ENCODE data around the gene SLC38A5.
A peak's percentile ranks its signal among the peaks of the same experiment; 100 is the strongest.
"Not testable (repeated sequence)": the region's sequence is repeated elsewhere in the genome, so short reads cannot be mapped to it uniquely, and the experiment has no call there.

The SLC38A5 gene

DNA sequence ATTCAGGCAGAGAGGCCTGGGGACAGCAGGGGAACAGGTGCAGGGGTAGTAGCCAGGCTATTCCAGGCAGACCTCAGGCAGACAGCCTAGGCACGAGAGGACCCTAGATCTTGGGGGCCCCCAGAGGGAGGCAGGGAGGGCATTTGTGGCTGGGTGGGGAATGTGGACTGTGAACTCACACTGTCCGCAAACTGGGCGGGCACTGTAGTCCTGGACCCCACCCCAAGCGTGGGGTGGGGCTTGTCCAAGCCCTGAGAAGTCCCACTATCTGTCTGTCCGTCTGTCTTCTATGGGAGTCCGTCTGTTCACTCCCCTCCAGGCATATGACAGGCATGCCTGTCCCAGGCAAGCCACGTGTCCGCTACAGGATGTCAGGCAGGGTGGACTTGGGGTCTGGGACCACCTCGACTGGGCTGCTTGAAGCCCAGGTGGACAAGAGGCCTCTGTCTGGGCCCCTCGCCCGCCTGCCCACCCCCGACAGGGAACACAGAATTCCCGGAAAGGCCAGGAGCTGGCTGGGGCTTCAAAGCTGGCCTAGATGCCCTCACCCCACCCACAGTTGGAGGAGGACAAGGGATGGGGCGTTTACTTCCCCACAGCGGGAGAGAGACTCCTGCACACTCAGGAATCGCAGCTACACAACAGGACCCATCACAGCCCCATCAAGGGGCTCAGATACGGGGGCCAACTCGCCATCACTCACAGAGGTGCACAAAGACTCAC lies at the start of gene SLC38A5:
Gene SLC38A5, minus strand, starts transcription at position 151 of the 723 bp plus-strand sequence. CDS start 2,336 bp downstream, outside the sequence.
- DNase-seq (ENCODE audit: low read depth in 2 of 2) = no peak

DNA sequence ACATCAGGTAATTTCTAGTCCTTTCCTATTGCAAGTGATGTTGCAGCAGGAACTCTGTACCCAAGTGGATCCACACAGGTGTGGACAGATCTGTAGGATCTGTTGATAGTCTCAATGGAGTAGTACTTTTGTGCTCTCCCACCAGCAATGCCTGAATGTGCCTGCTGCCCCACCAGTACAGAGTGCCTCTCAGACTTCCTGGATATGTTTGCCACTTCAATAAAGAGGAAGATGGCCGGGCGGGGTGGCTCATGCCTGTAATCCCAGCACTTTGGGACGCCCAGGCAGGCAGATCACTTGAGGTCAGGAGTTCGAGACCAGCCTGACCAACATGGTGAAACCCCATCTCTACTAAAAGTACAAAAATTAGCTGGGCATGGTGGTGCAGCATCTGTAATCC lies 49.4 kb upstream of the SLC38A5 start:
- DNase-seq (ENCODE audit: low read depth in 2 of 2) = not testable (repeated sequence)

DNA sequence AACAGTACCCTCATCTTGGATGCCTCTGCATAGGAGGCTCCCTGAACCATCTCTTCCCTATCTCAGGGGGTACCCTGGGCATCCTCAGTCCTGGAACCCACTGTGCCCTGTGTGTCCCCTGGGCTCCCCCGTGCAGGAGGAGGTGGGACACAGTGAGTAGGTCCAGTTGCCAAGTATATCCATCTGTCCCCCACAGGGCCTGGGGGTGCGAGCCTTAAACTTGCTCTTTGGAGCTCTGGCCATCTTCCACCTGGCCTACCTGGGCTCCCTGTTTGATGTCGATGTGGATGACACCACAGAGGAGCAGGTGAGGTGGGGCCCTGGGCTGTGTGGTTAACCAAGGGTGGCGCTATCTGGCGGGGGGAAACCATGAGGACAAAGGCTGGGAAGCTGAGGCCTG lies 46.9 kb upstream of the SLC38A5 start:
- no peak for DNase-seq (ENCODE audit: low read depth in 2 of 2)

DNA sequence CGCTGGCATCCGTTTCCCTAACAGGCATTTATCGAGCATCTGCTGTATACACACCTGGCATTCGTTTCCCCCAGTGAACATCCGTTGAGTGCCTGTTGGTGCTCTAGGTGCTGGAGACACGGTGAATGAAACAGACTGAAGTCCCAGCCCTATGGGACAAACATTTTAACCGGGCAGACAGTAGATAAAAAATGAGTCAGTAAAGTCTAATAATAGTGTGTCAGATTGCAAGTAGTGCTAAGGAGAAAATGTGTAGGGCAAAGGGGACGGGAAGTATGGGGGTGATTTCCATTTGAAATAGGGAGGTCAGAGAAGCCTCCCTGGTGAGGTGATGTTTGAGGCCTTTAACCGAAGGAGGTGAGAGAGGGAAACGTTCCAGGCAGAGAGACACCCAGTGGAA lies 46.2 kb upstream of the SLC38A5 start:
- no peak for DNase-seq (ENCODE audit: low read depth in 2 of 2)

DNA sequence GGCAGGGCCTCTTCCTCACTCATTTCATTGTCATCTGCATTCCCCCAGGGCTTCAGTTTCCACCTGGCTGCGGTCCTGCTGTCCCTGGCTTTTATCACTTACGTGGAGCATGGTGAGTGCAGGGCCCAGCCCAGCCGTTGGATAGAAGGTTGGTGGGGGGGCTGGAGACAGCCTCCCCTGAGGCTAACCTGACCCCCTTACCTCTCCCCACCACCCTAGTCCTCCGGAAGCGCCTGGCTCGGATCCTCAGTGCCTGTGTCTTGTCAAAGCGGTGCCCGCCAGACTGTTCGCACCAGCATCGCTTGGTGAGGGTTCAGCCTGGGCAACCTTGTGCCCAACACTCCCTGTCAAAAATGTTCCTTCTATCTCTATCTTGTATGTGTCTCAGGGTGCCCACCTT lies 45.8 kb upstream of the SLC38A5 start:
- DNase-seq (ENCODE audit: low read depth in 2 of 2) = no peak

DNA sequence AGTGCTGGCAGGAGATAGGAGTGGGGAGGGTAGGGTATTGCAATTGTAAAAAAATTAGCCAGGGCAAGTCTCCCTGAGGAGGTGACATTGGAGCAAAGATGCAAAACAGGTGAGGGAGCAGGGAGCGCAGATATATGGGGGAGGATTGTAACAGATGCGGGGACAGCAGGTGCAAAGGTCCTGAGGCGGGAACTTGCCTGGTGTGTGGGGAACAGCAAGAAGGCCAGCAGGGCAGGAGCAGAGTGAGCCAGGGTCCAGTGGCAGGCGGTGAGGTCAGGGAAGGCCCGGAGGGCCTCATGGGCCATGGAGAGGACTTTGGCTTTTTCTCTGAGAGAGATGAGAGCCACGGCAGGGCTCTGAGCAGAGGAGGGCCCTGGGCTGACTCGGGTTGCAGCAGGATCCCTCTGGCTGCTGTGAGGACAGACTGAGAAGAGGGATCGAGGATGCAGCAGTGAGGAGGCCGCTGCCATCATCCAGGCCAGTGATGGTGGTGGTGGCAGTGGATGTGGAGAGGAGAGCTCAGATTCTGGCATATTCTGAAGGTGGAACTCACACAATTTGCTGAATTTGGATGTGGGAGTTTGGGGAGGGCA lies 44.9 kb upstream of the SLC38A5 start:
- no peak for DNase-seq (ENCODE audit: low read depth in 2 of 2)

DNA sequence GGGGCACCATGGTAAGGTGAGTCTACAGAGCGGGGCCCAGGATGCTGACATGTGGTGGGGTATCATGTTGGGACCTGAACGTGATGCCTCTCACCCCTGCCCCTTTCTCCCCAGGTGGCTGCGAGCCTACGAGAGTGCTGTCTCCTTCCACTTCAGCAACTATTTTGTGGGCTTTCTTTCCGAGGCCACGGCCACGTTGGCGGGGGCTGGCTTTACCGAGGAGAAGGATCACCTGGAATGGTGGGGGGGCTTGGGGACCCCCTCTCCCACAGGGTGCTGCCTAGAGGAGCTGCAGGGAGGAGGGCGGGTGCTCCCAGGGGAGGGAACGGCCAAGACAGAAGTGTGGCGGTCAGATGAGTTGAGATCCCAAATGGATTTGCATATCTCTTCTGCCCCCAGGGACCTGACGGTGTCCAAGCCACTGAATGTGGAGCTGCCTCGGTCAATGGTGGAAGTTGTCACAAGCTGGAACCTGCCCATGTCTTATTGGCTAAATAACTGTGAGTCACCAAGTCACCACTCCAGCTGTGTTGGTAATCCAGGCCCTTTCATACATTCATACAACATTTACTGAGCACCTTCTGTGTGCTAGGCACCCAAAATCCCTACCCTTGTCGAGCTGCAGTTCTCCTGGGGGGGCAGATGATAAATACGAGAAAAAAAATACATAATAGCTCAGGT lies 44.2 kb upstream of the SLC38A5 start:
- DNase-seq (ENCODE audit: low read depth in 2 of 2) = no peak

DNA sequence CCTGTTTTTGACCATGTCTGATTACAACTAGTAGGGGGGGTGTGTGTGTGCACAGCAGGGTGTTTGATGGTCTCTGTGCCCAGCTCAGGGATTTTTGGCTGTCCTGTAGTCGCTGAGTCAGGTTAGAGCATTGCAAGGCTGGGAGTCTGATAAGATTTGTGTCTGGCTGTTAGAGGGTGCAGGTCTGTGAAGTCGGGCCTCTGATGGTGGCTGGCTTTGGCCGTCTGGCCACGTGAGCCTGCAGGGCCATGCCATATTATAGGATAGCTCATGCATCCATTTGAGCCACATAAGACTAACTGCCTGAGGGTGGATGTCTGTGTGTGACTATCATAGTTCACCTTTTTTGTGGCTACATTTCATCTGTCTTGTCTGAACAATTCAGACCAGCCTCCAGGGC lies 43.6 kb upstream of the SLC38A5 start:
- DNase-seq (ENCODE audit: low read depth in 2 of 2) = no peak

DNA sequence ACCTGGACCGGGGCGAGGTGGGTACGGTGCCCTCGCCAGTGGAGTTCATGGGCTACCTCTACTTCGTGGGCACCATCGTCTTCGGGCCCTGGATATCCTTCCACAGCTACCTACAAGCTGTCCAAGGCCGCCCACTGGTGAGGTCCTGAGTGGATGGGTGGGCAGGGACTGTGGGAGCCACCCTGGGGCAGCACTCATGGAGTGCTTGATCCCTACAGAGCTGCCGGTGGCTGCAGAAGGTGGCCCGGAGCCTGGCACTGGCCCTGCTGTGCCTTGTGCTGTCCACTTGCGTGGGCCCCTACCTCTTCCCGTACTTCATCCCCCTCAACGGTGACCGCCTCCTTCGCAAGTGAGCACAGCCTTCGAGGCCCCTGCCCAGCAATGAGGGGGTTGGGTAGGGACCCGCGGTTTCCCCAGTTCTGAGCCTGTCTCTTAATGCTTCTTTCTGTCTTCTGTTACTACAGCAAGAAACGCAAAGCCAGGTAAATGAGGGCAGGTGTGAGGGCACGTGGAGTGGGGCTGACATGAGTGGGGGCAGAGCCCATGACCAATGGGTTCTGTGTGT lies 42.4 kb upstream of the SLC38A5 start:
- DNase-seq (ENCODE audit: low read depth in 2 of 2) = no peak

DNA sequence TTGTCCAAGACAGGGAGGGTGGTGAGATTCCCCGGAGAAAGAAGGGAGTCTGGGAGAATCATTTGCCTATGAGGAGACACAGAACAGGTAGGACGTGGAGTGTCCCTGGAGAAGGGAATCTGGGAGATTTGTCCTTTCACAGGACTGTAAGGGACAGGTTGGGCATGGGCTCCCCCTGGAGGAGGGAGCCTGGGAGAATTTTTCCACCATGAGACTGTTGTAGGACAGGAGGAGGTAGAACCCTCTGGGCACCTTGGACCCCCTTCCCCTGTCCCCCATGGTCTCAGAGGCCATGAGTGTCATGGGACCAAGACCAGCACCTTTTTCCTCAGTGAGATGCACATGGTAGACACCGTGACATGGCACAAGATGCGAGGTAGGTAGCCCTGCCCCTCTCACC lies 41.5 kb upstream of the SLC38A5 start:
- no peak for DNase-seq (ENCODE audit: low read depth in 2 of 2)

DNA sequence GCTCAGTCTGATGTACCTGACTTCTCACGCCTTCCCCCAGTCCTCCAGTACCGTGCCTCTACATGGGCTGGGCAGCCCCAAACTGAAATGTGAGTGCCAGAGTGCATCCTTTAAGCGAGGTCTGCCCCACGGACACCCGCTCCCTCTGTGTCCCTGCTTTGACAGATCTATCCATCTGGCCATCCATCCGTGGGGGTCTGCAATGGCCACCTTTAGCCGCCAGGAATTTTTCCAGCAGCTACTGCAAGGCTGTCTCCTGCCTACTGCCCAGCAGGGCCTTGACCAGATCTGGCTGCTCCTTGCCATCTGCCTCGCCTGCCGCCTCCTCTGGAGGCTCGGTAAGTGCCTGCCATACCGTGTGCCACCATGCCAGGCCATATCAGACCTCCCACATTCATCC lies 39.6 kb upstream of the SLC38A5 start:
- DNase-seq (ENCODE audit: low read depth in 2 of 2) = no peak

DNA sequence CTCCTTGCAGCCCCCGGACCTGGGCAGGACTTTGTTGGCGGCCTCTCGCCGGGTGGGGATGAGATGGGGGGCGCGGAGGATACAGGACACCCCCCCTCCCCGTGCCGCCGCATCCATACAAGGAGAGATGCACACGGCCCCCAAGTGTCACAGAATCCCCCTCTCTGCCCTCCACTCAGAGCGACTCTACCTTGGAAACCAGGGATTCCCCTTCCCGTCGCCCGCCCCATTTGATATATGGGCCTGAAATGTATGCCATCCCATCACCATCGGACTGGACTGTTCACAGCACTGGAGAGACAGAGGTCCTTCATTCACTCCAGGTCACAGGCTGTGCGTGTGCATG lies 39.2 kb upstream of the SLC38A5 start:
- no peak for DNase-seq (ENCODE audit: low read depth in 2 of 2)

DNA sequence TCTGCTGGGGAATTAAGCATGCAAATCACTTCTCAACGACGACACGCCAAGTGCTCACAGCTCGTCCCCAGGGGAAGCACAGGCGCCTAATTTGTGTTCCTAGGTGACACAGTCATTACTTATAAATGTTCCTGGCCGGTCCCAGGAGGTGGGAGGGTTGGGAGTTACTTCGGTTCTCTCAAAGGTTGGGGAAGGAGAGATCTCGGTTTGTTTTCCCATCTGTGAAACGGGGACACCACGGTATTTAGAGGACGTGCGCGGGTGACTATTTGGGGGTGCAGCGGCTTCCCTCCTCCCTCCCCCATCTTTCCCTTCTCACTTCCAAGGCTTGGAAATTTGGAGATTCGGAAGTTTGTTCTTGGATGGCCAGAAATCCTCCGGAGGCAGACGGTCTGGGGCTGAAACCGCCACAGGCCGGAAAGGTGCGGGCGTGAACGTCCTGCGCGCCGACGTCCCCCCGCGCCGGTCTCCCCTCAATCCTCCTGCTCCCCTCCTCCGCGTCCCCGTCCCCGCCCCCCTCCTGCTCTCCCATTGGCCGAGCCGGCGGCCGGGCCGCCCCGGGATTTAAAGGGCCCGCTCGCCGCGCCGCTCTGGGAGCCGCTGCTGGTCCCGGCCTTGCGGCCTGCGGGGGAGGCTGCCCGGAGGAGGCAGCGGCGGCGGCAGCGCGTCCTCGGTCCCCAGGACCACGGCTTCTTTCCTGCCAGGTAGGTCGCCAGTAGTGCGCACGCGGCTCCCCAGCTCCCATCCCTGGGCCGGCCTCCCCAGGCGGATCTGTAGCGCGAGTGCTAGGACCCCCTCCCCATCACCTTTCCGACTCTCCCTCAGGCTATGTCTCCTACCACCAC lies 38.6 kb upstream of the SLC38A5 start, which contains the start of gene PORCN:
Gene PORCN, plus strand, starts transcription at position 593 of the 845 bp plus-strand sequence. CDS start 829 bp downstream, outside the sequence.
- peak; percentile 58 to 63 for DNase-seq (ENCODE audit: low read depth in 2 of 2)

DNA sequence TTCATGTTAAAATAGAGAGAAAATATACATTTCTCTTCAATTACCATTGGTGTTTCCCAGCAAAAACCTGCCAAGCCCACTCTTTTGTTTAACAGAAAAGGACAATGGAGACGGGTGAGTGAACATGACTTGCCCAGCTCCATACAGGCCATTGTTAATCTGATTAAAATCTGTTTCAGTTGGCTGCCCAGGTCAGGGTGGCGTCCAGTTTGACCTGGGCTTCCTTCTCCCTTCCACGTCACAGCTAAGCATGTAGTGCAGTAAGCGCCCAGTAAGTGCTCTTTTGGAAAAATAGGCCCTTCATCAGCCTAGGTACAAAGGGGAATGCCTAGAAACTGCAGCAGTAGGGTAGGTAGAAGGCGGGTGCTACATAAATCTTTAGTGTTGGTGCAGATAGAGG lies 37.2 kb upstream of the SLC38A5 start:
- no peak for DNase-seq (ENCODE audit: low read depth in 2 of 2)

DNA sequence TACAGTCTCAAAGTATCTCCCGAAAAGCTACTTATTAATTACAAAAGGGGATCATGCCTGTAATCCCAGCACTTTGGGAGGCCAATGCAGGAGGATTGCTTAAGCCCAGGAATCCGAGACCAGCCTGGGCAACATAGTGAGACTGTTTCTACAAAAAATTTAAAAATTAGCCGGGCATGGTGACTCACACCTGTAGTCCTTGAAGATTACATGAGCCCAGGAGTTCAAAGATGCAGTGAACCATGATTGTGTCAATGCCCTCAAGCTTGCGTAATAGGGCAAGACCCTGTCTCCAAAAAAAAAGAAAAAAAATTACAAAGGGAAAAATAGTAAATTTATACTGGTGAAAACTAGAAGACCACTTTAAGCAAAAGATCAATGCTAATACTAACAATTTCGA lies 35.4 kb upstream of the SLC38A5 start:
- DNase-seq (ENCODE audit: low read depth in 2 of 2) = no peak

DNA sequence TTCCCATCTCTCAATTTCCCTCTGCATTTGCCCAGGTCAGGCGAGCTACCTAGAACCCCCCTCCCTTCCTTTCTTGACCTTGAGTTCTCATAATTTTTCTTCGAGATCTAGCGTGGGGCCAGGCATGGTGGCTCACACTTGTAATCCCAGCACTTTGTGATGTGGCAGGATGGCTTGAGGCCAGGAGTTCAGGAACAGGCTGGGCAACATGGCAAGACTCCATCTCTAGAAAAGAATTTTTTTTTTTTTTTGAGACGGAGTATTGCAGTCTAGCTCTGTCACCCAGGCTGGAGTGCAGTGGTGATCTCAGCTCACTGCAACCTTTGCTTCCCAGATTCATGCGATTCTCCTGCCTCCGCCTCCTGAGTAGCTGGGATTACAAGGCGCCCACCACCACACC lies 34.2 kb upstream of the SLC38A5 start:
- no peak for DNase-seq (ENCODE audit: low read depth in 2 of 2)

DNA sequence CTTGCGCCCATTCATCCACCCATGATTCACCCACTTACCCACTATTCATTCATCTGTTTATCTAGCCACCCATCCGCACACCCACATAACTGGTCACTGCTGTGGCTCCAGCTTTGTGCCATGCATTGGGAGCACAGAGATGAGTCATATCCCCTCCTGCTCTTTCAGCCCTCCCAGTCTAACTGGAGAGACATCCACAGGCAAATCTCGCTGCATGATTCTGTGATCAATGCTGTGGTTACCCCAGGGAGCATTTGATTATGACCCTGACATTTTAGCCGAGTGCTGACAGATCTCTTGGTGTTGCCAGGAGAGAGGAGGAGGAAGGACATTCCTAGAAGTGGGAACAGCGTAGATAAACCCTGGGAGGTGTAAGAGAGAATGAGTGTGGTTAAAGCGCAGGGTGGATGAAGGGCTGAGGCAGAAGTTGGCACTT lies 28.3 kb upstream of the SLC38A5 start:
- DNase-seq (ENCODE audit: low read depth in 2 of 2) = no peak

DNA sequence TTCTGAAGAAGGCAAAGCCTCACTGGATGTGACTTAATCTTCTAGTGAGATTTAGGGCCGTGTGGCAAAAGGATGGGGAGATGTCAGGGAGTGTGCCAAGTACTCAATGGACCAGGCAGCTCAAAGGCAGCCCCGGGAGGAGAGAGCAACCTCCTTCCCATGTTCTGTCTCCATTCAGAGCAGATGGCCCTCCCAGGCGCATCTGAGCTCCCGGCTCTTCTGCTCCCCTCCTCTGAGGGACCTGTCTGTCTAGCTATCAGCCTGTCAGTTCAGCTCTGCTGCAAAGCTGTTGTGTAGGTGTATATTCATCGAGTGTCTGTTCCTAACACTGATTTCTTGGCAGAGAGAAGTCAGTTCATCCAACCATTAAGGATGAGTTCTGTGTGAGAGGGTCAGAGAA lies 27.8 kb upstream of the SLC38A5 start:
- no peak for DNase-seq (ENCODE audit: low read depth in 2 of 2)

DNA sequence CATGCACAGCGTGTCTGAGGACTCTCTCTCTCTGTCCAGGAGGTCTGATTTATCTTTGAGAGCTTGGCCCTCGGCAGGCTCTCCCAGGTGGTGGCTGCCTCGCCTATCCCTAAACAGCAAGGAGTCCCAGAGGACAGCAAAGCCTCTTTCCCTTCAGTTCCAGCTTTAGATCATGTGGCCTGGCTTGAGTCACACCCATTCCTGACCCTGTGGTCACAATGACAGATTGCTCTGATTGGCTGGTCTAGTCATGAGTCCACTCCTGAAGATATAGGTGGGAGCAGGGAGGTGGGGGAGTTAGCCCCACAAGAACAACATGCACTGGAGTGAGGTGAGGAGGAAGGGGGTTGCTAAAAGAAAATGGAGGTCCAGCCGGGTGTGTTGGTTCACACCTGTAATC lies 26.6 kb upstream of the SLC38A5 start:
- no peak for DNase-seq (ENCODE audit: low read depth in 2 of 2)

DNA sequence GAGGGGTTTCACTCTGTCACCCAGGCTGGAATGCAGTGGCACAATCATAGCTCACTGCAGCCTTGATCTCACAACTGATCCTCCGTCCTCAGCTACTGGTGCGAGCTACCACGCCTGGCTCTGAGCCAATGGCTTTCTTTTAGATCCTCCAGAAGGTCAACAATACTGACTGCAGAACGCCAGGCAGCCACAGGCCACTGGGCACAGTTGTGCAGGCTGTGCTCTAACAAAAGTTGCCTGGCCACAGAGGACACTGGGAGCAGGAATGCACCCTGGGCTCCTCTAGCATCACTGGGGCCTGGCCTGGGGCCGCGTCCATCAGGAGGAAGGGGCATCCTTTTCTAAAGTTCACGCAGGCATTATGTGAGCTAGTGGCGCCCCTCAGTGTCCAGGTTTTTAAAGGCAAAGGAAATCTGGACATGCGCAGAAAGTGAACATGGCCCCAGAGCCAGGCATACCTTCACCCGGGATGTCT lies 23.9 kb upstream of the SLC38A5 start:
- DNase-seq (ENCODE audit: low read depth in 2 of 2) = no peak

DNA sequence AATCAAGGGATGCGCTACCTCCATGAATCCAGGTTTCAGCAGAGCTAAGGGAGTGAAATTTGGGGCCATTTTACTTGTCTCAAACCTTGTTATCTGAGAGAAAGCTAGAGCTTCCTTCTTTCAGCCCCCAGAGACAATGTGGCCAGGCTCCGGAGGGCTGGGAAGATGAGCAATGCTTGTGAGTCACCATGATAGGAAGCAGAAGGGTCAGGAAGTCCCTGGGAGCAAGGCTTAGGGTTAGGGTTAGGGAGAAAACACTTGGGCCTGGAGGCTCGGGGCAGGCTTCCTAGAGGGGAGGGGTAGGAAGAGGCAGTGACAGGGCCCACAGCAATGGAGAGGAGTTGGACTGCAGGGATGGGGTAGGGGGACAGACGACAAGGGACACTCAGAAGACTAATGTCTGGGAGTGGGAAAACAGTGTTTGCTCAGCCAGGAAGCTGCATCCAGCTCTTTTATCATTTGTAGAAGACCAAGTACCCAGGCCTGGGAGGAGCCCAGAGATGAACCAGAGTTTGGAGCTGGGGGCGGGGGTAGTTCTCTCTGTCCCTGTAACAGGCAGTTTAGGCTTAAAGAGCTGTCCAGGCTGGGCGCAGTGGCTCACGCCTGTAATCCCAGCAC lies 22.3 kb upstream of the SLC38A5 start:
- DNase-seq (ENCODE audit: low read depth in 2 of 2) = no peak
